Panc1 (cell line): ENCODE measurements around the gene TP53AIP1.

Experiments used
- POLR2AphosphoS5 ChIP-seq: IDR thresholded peaks from 2 replicates; pipeline ENCODE4 v1.6.1; 2012; ENCODE audit warnings: mild to moderate bottlenecking, low read depth, low read length, moderate library complexity
- TCF7L2 ChIP-seq: IDR thresholded peaks from 2 replicates; pipeline ENCODE4 v1.6.1; 2011; ENCODE audit warnings: mild to moderate bottlenecking, low read depth, low read length, inconsistent platforms
- TF ChIP-seq, protein P1 (sequence below): fragments of 450-650 bp; IDR thresholded peaks from 2 replicates; pipeline ENCODE4 v1.5.1; 2017; ENCODE audit warnings: mild to moderate bottlenecking
- TF ChIP-seq, protein P2 (sequence below), 2 experiments: IDR thresholded peaks; 2 replicates each; pipeline ENCODE4 v1.6.1; 2011 to 2012; ENCODE audit warnings: low read depth in 2 of 2, control low read depth in 1 of 2, low read length in 1 of 2, mild to moderate bottlenecking in 1 of 2, moderate library complexity in 1 of 2; ENCODE audit not compliant: insufficient read depth in 1 of 2

DNA sequence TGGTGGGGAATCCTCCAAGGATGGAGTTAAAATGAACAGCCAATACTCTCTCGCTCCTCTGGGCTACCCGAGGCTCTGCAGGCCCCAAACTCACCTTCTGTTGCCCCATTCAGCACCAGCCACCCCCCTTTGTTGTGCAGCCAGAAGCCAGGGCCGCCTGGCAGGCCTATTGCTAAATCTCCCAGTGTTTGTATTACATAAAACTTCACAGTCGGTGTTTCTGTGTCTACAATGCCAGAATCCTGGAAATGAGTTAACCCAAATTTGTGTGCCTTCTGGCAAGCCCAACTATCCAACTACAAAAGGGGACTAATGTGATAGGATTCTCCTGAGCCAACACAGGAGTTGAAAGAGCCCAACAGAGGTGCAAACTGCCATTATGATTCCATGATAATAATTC is 42.2 kb downstream of the TP53AIP1 start:
- TF ChIP-seq, protein P1, sequence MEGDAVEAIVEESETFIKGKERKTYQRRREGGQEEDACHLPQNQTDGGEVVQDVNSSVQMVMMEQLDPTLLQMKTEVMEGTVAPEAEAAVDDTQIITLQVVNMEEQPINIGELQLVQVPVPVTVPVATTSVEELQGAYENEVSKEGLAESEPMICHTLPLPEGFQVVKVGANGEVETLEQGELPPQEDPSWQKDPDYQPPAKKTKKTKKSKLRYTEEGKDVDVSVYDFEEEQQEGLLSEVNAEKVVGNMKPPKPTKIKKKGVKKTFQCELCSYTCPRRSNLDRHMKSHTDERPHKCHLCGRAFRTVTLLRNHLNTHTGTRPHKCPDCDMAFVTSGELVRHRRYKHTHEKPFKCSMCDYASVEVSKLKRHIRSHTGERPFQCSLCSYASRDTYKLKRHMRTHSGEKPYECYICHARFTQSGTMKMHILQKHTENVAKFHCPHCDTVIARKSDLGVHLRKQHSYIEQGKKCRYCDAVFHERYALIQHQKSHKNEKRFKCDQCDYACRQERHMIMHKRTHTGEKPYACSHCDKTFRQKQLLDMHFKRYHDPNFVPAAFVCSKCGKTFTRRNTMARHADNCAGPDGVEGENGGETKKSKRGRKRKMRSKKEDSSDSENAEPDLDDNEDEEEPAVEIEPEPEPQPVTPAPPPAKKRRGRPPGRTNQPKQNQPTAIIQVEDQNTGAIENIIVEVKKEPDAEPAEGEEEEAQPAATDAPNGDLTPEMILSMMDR = no peak
- TF ChIP-seq, protein P2, sequence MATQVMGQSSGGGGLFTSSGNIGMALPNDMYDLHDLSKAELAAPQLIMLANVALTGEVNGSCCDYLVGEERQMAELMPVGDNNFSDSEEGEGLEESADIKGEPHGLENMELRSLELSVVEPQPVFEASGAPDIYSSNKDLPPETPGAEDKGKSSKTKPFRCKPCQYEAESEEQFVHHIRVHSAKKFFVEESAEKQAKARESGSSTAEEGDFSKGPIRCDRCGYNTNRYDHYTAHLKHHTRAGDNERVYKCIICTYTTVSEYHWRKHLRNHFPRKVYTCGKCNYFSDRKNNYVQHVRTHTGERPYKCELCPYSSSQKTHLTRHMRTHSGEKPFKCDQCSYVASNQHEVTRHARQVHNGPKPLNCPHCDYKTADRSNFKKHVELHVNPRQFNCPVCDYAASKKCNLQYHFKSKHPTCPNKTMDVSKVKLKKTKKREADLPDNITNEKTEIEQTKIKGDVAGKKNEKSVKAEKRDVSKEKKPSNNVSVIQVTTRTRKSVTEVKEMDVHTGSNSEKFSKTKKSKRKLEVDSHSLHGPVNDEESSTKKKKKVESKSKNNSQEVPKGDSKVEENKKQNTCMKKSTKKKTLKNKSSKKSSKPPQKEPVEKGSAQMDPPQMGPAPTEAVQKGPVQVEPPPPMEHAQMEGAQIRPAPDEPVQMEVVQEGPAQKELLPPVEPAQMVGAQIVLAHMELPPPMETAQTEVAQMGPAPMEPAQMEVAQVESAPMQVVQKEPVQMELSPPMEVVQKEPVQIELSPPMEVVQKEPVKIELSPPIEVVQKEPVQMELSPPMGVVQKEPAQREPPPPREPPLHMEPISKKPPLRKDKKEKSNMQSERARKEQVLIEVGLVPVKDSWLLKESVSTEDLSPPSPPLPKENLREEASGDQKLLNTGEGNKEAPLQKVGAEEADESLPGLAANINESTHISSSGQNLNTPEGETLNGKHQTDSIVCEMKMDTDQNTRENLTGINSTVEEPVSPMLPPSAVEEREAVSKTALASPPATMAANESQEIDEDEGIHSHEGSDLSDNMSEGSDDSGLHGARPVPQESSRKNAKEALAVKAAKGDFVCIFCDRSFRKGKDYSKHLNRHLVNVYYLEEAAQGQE (IDR thresholded peaks at IDR 0.05; ENCODE audit: insufficient read depth in 1 of 2, low read depth in 2 of 2, low read length in 1 of 2) = no peak
- TF ChIP-seq POLR2AphosphoS5 = no peak
- TF ChIP-seq TCF7L2 = no peak
